Left lobe of liver (tissue), 2 donors: ENCODE measurements around the gene MPPED2. TPM values are rescaled to one million over a fixed set of nuclear protein-coding genes. Genes with fewer than 3 reads are reported as not detected.

Experiments
- ATAC-seq: fragments of 200-7000 bp; cut with Tn5 transposase; one replicate; pipeline ENCODE4 v1.9.1; 2020; ENCODE audit warnings: mild to moderate bottlenecking, moderate library complexity
- DNase-seq: peaks from one replicate; pipeline ENCODE4 v3.0.0-alpha.2; 2020; ENCODE audit warnings: low spot score
- total RNA-seq: library from RNA; stranded (reverse); gene quantifications from one replicate; pipeline ENCODE4 v1.2.1, GENCODE V29; 2021
- donor health status: DM: no; HTN: no; CAD: no; lungs with moderate emphysema.
- donor health status: DM: no; HTN: yes; CAD: no.

Gene MPPED2
- total RNA-seq, 1 donor from 2014 or later: 1.0 TPM

DNA sequence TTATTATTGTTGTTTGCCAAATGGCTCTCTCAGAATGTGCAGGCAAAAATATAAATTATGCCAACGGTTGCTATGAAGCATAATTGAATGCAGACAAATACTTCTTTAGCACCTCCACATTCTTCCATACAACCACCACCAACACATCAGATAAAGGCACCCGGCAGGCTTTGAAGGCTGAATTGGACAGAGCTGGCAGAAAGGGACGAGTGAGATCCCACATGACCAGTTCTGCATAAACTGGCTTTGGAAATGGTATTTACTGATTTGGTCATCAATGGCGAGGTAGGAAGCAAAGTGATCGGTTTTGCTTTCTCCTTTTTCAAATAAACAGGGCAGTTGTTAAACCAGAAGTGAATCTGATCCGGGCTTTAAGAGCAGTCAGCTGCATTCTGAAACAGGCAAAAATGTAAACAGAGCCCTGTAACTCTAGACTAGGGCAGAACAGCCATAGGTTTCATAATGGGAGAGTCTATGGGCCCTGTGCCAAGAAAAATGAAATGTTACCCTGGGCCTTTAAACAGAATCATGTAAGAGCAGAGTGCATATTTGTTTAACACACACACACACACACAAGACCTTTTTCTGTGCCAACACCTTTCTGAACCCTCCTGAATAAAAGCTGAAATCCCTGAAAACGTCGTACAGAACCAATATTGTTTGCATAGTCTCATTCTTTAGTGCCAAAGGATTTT is 97.7 kb downstream of the MPPED2 start:
- DNase-seq (peak; percentile 68), ATAC-seq (peak; percentile 89)

DNA sequence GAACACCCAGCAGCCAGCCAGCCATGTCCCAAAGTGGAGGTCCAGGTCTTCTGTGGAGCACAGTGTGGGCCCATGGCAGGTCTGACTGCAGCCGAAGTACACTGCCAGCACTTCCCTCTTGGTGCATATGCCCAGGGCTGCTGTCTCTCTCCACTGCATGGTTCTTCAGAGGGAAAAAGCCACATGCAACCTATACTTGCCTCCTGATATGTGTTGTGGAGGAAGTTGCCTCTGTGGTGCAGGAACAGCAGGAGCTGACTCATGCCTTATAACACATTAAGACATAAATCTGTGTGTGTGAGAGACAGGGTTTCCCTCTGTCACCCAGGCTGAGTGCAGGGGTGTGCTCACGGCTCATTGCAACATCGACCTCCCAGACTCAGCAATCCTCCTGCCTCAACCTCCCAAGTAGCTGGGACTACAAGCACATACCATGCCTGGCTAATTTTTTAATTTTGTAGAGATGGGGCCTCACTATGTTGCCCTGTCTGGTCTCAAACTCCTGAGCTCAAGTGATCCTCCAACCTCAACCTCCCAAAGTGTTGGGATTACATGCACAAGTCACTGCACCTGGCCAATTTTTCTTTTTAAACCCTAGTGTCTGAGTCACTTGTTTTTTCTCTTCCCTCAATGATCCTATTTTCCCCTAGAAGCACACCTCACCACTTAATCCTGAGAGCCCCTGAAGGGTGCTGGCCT is 98.8 kb downstream of the MPPED2 start:
- no peak for DNase-seq
- ATAC-seq: peak; percentile 29

DNA sequence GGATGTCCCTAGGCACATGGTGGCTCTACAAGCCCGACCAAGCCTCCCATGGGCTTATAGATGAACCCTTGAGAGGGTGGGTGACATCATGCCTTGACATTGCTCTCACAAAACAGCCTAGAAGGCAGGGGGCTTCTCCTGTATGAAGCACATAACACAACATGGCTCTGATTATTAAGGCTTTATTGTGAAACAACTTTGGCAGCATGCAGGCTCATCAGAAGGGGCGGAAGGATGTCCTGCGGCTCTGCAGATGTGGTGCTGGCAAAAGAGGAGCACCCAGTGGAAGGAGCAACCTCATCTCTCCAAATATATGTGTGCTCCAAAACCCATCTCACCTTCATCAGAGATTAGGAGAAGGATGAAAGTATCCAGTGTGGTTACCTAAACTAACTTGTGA is 100.4 kb downstream of the MPPED2 start:
- DNase-seq (no peak), ATAC-seq (no peak)

DNA sequence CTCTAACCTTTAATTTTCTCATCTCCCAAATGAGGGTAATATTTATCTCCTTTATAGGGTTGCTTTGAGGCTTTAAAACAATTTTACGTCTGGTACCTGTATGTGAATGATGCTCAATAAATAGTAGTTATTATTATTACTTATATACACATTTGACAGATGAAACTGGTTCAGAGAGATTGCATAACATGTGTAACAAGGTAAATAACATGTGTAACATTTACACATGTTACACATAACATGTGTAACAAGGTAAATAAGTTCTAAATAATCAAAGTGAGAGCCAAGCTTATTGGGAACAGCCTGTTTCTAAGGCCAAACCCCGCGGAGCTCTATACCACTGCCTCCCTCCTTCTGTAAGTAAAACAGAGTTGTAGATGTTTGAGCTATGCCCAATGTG is 100.9 kb downstream of the MPPED2 start:
- DNase-seq (no peak), ATAC-seq (no peak)

DNA sequence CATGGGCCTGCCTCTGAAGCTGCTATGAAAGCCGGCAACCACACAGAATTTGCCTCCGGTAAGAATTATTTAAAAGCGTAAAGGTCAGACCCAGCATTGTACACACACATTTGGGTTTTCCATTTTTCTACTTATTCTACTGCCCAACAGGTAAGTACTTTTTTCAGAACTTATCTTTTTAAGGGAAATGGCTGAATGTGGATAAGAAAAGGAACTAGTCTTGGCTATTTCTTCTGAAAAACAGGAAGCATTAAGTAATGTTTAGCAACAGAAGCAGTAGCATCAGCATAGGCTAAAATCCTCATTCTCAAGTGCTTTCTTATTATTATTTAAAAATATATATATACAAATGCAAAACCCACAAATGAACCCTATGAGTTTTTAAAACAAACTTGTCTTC is 103.1 kb downstream of the MPPED2 start:
- no peak for ATAC-seq

DNA sequence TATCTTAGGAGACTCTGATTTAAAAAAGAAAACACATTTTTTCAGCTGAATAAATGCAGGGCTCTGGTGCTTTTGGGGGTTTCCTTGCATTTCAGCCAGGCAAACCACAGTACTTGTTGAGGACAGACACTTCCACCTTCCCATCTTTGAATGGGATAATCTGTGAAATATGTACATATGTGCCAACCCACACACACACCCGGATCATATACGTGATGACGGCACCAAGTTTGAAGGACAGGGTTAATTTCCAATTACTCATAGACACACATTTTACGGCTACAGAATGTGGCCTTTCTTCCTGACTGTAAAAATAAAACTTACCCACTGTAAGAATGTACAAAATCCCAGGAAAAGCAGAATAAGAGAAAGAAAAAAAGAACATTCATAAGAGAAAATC is 104.4 kb downstream of the MPPED2 start:
- no peak for ATAC-seq
- DNase-seq: no peak

More for the DNA sequence above, 103.1 kb downstream of the MPPED2 start:
- DNase-seq: no peak

DNA sequence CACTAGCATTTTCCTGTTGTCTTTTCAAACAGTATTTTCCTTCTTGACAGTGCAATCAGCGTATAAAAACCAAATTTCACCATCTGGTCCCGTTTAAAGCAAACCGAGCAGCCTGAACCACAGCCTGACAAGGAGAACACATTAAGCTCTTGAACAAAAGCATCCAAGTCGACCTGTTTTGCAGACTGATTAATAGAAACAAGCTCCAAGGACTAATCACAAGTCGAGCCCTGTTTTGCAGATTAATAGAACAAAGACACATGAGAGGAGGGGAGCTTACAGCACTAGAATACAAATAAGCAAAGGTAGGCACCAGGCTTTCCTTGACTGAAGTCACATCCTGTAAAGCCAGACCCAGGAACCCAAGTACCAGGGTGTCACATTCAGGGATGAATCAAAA is 104.8 kb downstream of the MPPED2 start:
- no peak for DNase-seq

DNA sequence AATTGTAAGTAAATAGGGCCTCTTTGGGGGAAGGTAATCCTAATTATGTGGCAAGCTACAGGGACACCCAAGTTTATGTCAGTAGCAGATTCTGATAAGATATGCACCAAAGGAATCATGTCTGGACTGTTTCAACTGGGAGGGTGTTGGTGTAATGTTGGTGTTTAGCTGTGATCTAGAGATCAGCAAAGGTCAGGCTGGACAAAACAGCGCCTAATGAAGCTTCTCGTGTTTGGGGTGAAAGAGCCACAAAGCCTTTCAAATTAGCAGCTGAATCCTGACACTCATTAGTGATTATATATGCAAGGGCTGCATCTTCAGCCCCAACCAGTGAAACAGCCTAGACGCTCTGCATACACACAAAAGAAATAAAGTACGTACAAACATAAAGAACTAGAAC is 106.3 kb downstream of the MPPED2 start:
- no peak for DNase-seq
- ATAC-seq: no peak

More for the DNA sequence above, 104.8 kb downstream of the MPPED2 start:
- ATAC-seq: no peak

DNA sequence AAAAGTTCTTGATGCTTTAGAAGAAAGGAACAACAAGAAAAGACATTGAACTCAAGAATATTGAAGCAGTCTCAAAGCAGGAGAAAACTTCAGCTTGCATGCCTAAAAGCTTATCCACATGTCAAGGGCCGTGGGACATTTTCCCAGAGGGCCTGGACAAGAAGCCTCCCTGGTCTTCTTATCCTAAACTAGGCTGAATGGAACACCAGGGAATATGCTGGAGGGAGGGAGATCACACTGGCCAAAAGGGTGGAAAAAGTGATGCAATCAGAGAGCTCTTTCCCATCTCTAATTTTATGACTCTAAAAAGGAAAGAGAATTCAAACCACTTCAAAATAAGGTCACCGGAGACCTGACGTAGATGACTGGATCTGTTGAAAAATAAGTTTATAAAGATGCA is 107.2 kb downstream of the MPPED2 start:
- ATAC-seq (peak; percentile 38), DNase-seq (no peak)

DNA sequence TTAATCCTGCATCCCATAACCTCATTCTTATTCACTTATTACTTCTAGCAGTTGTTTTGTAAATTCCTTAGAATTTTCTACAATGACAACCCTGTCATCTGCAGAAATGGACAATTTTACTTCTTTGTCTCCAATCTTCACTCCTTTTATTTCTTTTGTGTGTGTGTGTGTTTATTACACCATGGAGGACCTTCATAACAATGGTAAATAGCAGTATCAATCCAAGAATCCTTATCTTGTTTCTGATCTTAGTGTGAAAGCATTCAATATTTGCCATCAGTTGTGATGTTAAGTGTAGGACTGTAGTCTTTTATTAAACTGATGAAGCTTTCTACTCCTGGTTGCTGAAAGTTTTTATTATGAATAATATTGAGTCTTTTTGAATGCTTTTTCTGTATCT is 109.1 kb downstream of the MPPED2 start:
- ATAC-seq (no peak), DNase-seq (no peak)

DNA sequence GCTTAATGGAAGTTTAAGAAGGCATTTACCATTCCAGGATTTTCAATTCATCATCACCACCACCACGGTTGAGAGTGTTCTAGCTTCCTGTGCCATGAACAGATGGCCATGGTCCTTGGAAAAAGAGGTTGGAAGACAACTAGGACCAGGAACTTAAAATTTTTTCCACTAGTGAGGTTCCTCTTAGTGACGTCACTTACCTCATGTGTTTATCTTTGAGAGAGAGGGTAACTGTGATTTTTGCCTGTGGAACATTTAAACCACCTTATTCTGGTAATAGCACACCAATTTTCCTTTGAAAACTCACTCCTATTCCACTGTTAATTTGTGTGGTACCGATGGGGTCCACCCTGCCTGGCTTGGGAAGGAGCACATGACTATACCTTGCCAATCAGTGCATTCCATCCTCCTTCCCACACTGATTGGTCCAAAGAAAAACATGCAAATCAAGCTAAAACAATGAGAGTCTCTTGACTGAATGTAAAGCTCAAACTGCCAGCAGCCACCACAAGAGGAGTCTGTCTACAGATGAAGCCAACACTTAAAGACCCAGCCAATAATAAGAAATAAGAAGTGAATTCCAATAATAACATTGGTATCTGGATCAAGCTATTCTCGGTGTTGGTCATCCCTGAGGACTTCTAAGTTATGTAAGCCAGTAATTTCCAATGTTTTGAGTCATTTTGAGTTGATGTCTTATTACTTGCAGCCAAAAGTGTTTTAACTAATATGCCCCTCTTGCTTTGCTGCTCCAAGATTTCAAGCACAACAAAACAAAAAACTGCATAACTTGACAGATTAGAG is 111.8 kb downstream of the MPPED2 start:
- ATAC-seq: no peak
- no peak for DNase-seq

DNA sequence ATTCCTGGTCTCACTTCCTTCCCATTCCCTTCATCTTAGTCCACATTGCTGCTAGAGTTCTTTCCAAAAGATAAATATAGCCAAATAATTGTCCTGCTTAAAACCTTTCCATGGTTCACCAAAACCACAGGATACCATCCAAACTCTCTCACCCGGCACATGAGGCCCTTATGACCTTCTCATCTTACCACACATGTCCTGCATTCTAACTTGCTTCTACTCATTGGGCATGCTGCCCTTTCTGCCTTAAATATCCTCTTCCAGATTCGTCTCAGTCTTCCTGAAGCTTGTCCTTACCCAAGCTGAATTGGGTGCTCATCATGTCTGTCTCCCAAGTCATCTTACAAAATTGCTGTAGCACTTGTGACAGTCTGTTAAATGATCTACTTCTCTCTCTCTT is 114.9 kb downstream of the MPPED2 start:
- ATAC-seq (no peak), DNase-seq (no peak)

DNA sequence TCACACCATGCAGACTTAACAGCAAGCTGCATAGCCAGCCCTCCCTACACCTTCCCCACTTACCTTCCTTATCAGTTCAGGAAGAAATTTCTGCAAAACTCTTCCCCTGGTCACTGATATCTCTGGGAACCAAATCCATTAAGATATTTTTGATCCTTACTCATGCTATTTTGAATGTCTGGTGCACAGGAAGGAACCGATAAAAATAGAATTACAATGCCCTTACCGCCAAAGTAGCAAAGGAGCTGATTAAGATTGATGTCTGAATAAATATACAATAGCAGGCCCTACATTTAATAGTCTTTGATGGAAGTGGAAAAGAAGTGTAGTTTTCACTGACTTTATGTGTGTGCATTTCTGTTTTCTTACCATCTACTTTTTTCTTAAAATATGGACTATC is 117.3 kb downstream of the MPPED2 start:
- DNase-seq (no peak), ATAC-seq (no peak)

DNA sequence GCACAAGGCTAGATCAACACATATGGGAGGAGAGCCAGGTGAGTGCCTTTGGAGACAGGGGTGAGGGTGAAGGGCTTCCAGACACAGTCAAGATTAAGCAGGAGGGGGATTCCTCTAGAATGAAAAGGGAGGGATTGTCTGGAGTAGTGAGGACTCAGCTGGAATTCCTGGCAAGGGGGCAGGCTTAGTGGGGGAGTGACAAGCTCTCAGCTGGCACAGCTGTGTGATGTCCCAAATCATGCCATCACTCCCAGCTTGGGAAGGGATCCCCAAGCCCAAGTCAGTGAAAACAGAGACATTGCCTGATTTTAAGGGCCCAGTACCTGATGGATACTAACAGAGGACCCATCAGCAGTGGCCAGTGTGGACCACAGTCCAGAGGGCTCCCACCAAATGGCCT is 119.0 kb downstream of the MPPED2 start:
- DNase-seq (no peak), ATAC-seq (no peak)

DNA sequence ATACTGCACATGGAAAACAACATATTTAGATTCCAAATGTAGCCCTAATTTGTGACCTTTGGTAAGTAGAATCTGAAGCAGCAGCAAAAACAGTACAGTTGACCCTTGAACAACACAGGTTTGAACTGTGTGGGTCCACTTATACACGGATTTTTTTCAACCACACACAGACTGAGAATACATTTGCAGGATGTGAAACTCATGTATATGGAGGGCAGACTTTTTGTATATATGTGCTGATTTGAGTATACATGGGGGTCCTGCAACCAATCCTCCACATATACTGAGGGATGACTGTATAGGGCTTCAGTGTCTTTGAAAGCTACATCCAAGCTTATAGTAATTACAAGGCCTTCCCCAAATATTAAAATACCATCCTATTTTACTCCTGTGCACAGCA is 120.5 kb downstream of the MPPED2 start:
- DNase-seq: no peak
- no peak for ATAC-seq

DNA sequence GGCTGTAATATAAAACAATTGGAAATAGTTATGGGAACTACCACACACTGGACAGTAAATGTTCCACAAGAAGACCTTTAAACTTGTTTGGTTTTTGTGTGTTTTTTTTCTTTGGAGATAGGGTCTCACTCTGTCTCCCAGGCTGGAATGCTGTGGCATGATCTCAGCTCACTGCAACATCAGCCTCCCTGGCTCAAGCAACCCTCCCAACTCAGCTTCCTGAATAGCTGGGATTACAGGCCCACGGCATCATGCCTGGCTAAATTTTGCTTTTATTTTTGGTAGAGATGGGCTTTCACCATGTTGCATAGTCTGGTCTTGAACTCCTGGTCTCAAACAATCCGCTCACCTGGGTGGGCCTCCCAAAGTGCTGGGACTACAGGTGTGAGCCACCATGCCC is 121.0 kb downstream of the MPPED2 start:
- ATAC-seq (no peak), DNase-seq (no peak)

DNA sequence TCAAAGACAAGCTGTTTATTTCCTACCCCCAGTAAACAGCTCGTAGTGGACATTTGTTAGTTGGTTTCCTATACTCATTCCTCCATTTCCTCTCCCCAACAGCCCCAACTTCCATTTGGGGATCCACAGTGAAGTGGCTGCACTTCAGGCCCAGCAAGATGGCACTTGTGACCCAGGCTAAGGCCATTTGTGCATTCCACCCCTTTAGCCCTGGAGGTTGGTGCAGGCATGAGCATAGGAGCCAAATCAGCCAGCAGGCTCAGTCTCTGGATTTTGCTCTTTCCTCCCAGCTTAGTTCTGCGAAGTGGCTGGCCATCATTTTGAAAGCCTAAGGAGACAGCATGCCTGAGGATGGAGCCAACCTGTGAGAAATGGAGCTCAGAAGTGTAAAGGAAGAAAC is 122.9 kb downstream of the MPPED2 start:
- ATAC-seq (no peak), DNase-seq (no peak)

DNA sequence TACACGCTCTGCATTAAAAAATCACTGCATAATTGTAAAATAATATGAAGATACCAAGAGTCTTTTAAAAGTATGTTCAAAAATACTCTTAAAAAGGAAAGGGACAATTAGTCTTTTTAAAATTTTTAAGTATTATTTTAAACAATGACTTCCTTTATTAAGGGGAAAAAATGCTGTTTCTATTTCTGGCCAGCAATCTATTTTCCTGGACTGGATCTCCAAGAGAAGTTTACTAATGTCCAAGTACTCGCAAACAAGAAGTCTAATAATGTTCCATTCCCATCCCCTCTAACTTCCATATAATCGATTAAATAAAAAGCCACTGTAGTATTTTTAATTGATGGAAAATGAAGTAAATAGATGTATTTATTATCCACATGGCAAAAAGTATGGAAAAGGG is 123.7 kb downstream of the MPPED2 start:
- no peak for ATAC-seq
- DNase-seq: no peak

DNA sequence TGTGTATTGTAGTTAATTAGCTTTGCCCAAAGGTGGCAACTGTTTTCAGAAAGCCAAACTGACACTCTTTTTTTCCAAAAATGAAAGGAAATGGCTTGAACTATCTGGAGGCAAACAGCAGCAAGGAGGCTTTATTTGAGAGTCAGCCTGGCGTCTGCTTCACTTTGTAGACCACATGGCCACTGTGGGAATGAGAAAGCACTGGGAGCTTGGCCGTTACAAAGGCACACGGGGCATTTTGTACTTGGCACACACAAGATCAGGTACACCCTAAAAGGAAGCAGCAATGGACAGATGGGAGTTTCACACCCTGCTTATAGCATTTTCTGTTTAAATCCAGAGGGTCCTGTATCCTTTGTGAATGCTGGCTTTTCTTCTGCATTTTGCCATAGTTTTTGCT is 126.3 kb downstream of the MPPED2 start:
- ATAC-seq: no peak

DNA sequence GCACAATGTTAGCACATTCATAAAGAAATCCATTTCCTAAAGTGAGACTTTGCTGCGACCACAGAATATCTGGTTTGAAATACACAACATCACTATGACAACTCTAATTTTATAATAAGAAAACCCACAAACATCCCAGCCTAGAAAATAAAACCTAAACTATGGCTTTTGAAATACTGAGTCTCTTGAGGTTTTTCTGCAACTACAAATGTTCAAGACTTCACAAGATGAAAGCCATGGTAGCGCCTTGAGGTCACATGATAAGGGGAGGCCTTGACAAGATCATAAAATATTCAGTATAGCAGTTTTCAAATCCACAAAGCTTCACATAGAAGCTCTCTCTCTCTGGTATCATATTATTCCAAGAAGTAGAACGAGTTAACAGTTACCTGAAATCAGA is 126.8 kb downstream of the MPPED2 start:
- DNase-seq (no peak), ATAC-seq (no peak)

More for the DNA sequence above, 126.3 kb downstream of the MPPED2 start:
- DNase-seq: no peak

DNA sequence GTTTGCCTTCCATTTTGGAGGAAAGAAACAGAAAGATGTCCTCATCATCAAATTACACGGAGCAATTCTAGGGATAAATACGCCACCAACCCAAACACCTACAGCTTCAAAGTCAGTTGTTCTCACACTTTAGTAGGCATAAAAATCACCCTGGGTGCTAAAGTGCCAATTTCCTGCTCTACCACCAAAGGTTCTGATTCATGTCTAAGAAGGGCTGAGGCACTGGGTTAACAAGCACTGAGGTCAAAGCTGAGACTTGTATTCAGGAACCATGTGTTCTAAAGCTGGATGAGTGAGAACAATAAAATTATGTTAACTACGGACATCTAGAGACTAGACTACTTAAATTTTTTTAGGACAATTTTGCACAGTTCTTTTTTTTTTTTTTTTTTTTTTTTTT is 127.6 kb downstream of the MPPED2 start:
- DNase-seq: no peak

DNA sequence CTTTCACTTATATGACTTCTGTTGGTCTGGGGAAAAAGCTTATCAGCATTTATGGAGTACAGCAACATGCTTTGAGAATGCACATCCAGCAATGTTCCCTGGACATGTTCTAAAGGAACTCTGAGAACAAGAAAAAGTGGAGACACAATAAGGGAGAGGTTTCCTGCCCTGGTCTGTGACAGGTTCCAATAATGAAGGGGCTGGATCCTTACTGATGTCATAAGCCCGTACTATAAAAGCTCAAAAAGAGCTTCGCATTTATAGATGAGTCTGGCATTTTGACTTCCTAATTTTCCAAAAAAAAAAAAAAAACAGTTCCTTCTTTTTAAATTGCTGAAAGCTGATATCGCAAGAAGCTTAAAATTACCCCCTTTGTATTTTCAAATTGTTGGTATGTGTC is 129.1 kb downstream of the MPPED2 start:
- peak; percentile 13 for ATAC-seq
- no peak for DNase-seq

More for the DNA sequence above, 127.6 kb downstream of the MPPED2 start:
- ATAC-seq: no peak
